ENCODE data around the gene LST1. TPM values are rescaled to one million over a fixed set of nuclear protein-coding genes. Genes with fewer than 3 reads are reported as not detected.

Gene LST1
- total RNA-seq, 2 experiments from 2014 or later: 3.0 to 4.2 TPM

DNA sequence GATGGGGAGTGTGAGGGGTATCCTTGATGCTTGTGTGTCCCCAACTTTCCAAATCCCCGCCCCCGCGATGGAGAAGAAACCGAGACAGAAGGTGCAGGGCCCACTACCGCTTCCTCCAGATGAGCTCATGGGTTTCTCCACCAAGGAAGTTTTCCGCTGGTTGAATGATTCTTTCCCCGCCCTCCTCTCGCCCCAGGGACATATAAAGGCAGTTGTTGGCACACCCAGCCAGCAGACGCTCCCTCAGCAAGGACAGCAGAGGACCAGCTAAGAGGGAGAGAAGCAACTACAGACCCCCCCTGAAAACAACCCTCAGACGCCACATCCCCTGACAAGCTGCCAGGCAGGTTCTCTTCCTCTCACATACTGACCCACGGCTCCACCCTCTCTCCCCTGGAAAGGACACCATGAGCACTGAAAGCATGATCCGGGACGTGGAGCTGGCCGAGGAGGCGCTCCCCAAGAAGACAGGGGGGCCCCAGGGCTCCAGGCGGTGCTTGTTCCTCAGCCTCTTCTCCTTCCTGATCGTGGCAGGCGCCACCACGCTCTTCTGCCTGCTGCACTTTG lies 10.7 kb upstream of the LST1 start, which contains the start of gene TNF:
Gene TNF, plus strand, starts transcription at position 231 of the 567 bp plus-strand sequence. Its CDS starts 177 bp downstream, at position 408.
- no TSS peak for BruUV-seq (replicated peaks)
- Histone ChIP-seq H4K20me1 (ENCODE audit: insufficient read depth, low read length) (no peaks in the 10 kb centered on the region), H3K4me1 (ENCODE audit: insufficient read depth, low read length, poor library complexity, severe bottlenecking) (peaks cover 88% of the 10 kb centered on the region), H3K9me3 (ENCODE audit: low read length) (no peaks in the 10 kb centered on the region), H3K4me2 (ENCODE audit: low read length) (peak within 1 kb of the TSS; percentile 86), H3K27ac (ENCODE audit: low read depth, low read length, poor library complexity, severe bottlenecking) (peak within 1 kb of the TSS; percentile 42), H3K4me3 (ENCODE audit: low read depth, low read length, poor library complexity, severe bottlenecking) (peak within 1 kb of the TSS; percentile 69), H3K36me3 (ENCODE audit: insufficient read depth, low read length) (peaks cover 12% of the 10 kb centered on the region; the same call in 1 of the 2 replicates), H3K9me2 (ENCODE audit: insufficient read depth, low read length) (no peaks in the 10 kb centered on the region), H2AFZ (ENCODE audit: low read length) (peak within 1 kb of the TSS; percentile 57), H3K79me2 (ENCODE audit: insufficient read depth, low read depth, low read length) (peaks cover 14% of the 10 kb centered on the region; the same call in 1 of the 2 replicates)
- CTCF ChIA-PET (ENCODE audit: unreplicated experiment): interaction anchor here (1.3 to 1.8 kb wide), 3 partner anchors 7 to 22 kb away, joined by 3 to 5 read pairs (median 3); partner anchors contain the start of gene LST1
- intact Hi-C loops (cut with micrococcal nuclease; ENCODE audit: unreplicated experiment): no loop called here
- peak; percentile 61 for DNase-seq (ENCODE audit: low spot score)
- POLR2A ChIA-PET: interaction anchor here (0.9 to 2.1 kb wide), 13 partner anchors 8 to 460 kb away, joined by 3 to 10 read pairs (median 5); partner anchors contain the start of genes DDX39B and NFKBIL1
- TF ChIP-seq EZH2phosphoT487 (IDR thresholded peaks at IDR 0.05; ENCODE audit: borderline replicate concordance, low read depth, low read length): no peak

DNA sequence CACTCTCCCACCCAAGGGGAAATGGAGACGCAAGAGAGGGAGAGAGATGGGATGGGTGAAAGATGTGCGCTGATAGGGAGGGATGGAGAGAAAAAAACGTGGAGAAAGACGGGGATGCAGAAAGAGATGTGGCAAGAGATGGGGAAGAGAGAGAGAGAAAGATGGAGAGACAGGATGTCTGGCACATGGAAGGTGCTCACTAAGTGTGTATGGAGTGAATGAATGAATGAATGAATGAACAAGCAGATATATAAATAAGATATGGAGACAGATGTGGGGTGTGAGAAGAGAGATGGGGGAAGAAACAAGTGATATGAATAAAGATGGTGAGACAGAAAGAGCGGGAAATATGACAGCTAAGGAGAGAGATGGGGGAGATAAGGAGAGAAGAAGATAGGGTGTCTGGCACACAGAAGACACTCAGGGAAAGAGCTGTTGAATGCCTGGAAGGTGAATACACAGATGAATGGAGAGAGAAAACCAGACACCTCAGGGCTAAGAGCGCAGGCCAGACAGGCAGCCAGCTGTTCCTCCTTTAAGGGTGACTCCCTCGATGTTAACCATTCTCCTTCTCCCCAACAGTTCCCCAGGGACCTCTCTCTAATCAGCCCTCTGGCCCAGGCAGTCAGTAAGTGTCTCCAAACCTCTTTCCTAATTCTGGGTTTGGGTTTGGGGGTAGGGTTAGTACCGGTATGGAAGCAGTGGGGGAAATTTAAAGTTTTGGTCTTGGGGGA lies 10.0 kb upstream of the LST1 start:
- DNase-seq (ENCODE audit: low spot score): peak; percentile 66
- ChIA-PET POLR2A (interaction anchor here (0.7 to 2.1 kb wide), 13 partner anchors 8 to 460 kb away, joined by 3 to 10 read pairs (median 5); partner anchors contain the start of genes NCR3 and NFKBIL1), CTCF (ENCODE audit: unreplicated experiment) (interaction anchor here (1.7 to 1.8 kb wide), 2 partner anchors 11 to 22 kb away, joined by 5 read pairs; partner anchors contain the start of gene LST1)
- Histone ChIP-seq H3K4me3 (ENCODE audit: low read depth, low read length, poor library complexity, severe bottlenecking) (peak overlapping the region; percentile 69), H3K4me1 (ENCODE audit: insufficient read depth, low read length, poor library complexity, severe bottlenecking) (peaks cover 84% of the 10 kb centered on the region), H3K9me2 (ENCODE audit: insufficient read depth, low read length) (no peaks in the 10 kb centered on the region), H3K27ac (ENCODE audit: low read depth, low read length, poor library complexity, severe bottlenecking) (peak overlapping the region; percentile 42), H3K36me3 (ENCODE audit: insufficient read depth, low read length) (peaks cover 13% of the 10 kb centered on the region; the same call in 1 of the 2 replicates), H2AFZ (ENCODE audit: low read length) (peak overlapping the region; percentile 57), H3K9me3 (ENCODE audit: low read length) (no peaks in the 10 kb centered on the region), H3K4me2 (ENCODE audit: low read length) (peak overlapping the region; percentile 86), H3K79me2 (ENCODE audit: insufficient read depth, low read depth, low read length) (peaks cover 14% of the 10 kb centered on the region; the same call in 1 of the 2 replicates), H4K20me1 (ENCODE audit: insufficient read depth, low read length) (no peaks in the 10 kb centered on the region)
- no peak for TF ChIP-seq EZH2phosphoT487 (IDR thresholded peaks at IDR 0.05; ENCODE audit: borderline replicate concordance, low read depth, low read length)
- TF ChIP-seq, protein P1, sequence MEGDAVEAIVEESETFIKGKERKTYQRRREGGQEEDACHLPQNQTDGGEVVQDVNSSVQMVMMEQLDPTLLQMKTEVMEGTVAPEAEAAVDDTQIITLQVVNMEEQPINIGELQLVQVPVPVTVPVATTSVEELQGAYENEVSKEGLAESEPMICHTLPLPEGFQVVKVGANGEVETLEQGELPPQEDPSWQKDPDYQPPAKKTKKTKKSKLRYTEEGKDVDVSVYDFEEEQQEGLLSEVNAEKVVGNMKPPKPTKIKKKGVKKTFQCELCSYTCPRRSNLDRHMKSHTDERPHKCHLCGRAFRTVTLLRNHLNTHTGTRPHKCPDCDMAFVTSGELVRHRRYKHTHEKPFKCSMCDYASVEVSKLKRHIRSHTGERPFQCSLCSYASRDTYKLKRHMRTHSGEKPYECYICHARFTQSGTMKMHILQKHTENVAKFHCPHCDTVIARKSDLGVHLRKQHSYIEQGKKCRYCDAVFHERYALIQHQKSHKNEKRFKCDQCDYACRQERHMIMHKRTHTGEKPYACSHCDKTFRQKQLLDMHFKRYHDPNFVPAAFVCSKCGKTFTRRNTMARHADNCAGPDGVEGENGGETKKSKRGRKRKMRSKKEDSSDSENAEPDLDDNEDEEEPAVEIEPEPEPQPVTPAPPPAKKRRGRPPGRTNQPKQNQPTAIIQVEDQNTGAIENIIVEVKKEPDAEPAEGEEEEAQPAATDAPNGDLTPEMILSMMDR (conservative IDR thresholded peaks at IDR 0.05; ENCODE audit: low read length): no peak
- intact Hi-C loops (cut with micrococcal nuclease; ENCODE audit: unreplicated experiment): no loop called here
- TSS peak; percentile 60 for BruUV-seq (replicated peaks)

DNA sequence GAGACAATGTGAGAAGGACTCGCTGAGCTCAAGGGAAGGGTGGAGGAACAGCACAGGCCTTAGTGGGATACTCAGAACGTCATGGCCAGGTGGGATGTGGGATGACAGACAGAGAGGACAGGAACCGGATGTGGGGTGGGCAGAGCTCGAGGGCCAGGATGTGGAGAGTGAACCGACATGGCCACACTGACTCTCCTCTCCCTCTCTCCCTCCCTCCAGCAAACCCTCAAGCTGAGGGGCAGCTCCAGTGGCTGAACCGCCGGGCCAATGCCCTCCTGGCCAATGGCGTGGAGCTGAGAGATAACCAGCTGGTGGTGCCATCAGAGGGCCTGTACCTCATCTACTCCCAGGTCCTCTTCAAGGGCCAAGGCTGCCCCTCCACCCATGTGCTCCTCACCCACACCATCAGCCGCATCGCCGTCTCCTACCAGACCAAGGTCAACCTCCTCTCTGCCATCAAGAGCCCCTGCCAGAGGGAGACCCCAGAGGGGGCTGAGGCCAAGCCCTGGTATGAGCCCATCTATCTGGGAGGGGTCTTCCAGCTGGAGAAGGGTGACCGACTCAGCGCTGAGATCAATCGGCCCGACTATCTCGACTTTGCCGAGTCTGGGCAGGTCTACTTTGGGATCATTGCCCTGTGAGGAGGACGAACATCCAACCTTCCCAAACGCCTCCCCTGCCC lies 9.0 kb upstream of the LST1 start:
- no peak for DNase-seq (ENCODE audit: low spot score)

More for the DNA sequence above, 9.0 kb upstream of the LST1 start:
- intact Hi-C loops (cut with micrococcal nuclease; ENCODE audit: unreplicated experiment): no loop called here
- peaks cover 79% of the 10 kb centered on the region for H3K4me1 ChIP-seq (ENCODE audit: insufficient read depth, low read length, poor library complexity, severe bottlenecking)
- POLR2A ChIA-PET: interaction anchor here (0.9 to 1.9 kb wide), 8 partner anchors 14 to 82 kb away, joined by 3 to 10 read pairs (median 4); partner anchors contain the start of genes DDX39B, NCR3 and NFKBIL1
- H3K9me3 ChIP-seq (ENCODE audit: low read length): no peaks in the 10 kb centered on the region
- peaks cover 15% of the 10 kb centered on the region; the same call in 1 of the 2 replicates for H3K79me2 ChIP-seq (ENCODE audit: insufficient read depth, low read depth, low read length)
- no peak overlapping the region for H2AFZ ChIP-seq (ENCODE audit: low read length)
- H3K4me2 ChIP-seq (ENCODE audit: low read length): peak overlapping the region; percentile 86
- peak overlapping the region; percentile 69 for H3K4me3 ChIP-seq (ENCODE audit: low read depth, low read length, poor library complexity, severe bottlenecking)
- no peaks in the 10 kb centered on the region for H4K20me1 ChIP-seq (ENCODE audit: insufficient read depth, low read length)
- TF ChIP-seq, protein P1 (conservative IDR thresholded peaks at IDR 0.05; ENCODE audit: low read length): no peak
- no peak for TF ChIP-seq EZH2phosphoT487 (IDR thresholded peaks at IDR 0.05; ENCODE audit: borderline replicate concordance, low read depth, low read length)
- BruUV-seq (replicated peaks): no TSS peak
- no peaks in the 10 kb centered on the region for H3K9me2 ChIP-seq (ENCODE audit: insufficient read depth, low read length)
- peak overlapping the region; percentile 42 for H3K27ac ChIP-seq (ENCODE audit: low read depth, low read length, poor library complexity, severe bottlenecking)
- CTCF ChIA-PET (ENCODE audit: unreplicated experiment): interaction anchor here (0.8 to 1.8 kb wide), 3 partner anchors 10 to 31 kb away, joined by 5 to 7 read pairs (median 5); partner anchors contain the start of genes ATP6V1G2 and LST1
- peaks cover 13% of the 10 kb centered on the region; the same call in 1 of the 2 replicates for H3K36me3 ChIP-seq (ENCODE audit: insufficient read depth, low read length)

Data from OCI-LY7 (cell line).